ENCODE data around the gene SRRM2.
A peak's percentile ranks its signal among the peaks of the same experiment; 100 is the strongest.

Gene SRRM2

DNA sequence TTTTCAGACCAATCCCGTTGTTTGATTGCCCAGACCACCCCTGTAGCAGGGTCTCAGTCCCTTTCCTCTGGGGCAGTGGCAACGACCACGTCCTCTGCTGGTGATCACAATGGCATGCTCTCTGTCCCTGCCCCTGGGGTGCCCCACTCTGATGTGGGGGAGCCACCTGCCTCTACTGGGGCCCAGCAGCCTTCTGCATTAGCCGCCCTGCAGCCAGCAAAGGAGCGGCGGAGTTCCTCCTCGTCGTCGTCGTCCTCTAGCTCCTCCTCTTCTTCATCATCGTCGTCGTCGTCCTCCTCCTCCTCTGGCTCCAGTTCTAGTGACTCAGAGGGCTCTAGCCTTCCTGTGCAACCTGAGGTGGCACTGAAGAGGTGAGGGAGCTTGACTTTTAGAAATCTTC, 15.5 kb downstream of the SRRM2 start:
- Histone ChIP-seq H3K27me3 (ENCODE audit: control insufficient read depth, insufficient read depth, low read length) (no peaks in the 10 kb centered on the region), H3K4me3 (ENCODE audit: low read length) (no peak overlapping the region), H3K4me1 (ENCODE audit: control insufficient read depth, insufficient read depth, low read length) (peaks cover 51% of the 10 kb centered on the region), H3K9me3 (replicated peaks; ENCODE audit: low read length) (no peaks in the 10 kb centered on the region), H3K36me3 (ENCODE audit: insufficient read depth, low read length) (peaks cover 98% of the 10 kb centered on the region), H3K9ac (ENCODE audit: low read depth, low read length) (no peak overlapping the region), H3K4me2 (ENCODE audit: low read length) (peak overlapping the region; percentile 17)

DNA sequence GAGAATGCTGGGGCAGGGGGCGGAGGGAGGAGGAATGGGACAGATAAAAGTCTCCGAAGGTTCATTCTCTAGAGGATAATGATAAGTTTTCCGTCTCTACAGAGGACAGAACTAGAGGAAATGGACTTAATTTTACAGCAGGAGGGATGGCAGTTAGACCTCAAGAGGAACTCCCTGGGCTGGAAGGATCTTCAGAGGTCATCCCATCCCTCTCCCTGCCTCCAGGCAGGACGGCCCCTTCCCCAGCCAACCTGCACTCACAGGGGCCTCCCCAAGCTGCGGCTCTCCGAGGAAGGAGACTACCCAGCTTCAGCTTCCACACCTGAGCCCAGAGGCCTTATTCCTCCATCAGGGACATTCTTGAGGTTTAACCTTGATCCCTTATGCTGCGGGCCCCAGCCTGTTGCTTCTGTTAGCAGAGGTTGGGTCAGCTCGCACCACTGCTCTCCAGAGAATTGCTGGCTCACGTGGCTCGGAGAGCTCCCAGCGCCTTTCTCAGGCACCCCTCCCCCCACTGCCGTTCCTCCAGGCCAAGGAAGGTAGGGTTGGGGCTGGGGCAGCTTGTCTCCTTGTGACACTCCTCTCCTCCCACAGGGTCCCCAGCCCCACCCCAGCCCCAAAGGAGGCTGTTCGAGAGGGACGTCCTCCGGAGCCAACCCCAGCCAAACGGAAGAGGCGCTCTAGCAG, 16.1 kb downstream of the SRRM2 start:
- Histone ChIP-seq H3K4me3 (ENCODE audit: low read length) (no peak overlapping the region), H3K9ac (ENCODE audit: low read depth, low read length) (no peak overlapping the region), H3K9me3 (replicated peaks; ENCODE audit: low read length) (no peaks in the 10 kb centered on the region), H3K36me3 (ENCODE audit: insufficient read depth, low read length) (peaks cover 98% of the 10 kb centered on the region), H3K4me1 (ENCODE audit: control insufficient read depth, insufficient read depth, low read length) (peaks cover 57% of the 10 kb centered on the region), H3K4me2 (ENCODE audit: low read length) (no peak overlapping the region), H3K27me3 (ENCODE audit: control insufficient read depth, insufficient read depth, low read length) (no peaks in the 10 kb centered on the region)

DNA sequence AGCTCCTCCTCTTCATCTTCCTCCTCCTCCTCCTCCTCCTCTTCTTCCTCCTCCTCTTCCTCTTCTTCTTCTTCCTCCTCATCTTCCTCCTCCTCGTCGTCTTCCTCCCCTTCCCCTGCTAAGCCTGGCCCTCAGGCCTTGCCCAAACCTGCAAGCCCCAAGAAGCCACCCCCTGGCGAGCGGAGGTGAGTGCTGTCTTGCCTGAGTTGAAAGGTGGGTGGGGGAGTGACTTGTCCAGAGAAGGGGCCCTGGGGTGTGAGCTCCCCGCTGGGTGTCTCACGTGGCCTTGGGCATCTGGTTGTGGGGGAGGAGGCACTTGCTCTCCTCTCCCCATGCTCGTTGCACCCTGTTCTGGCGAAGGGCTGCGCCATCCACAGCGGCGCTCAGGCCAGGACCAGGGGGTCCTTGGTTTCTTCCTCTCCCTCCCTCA, 16.7 kb downstream of the SRRM2 start:
- Histone ChIP-seq H3K4me3 (ENCODE audit: low read length) (no peak overlapping the region), H3K4me1 (ENCODE audit: control insufficient read depth, insufficient read depth, low read length) (peaks cover 62% of the 10 kb centered on the region), H3K4me2 (ENCODE audit: low read length) (peak overlapping the region; percentile 5), H3K36me3 (ENCODE audit: insufficient read depth, low read length) (peaks cover 98% of the 10 kb centered on the region), H3K9ac (ENCODE audit: low read depth, low read length) (peak overlapping the region; percentile 2), H3K9me3 (replicated peaks; ENCODE audit: low read length) (no peaks in the 10 kb centered on the region), H3K27me3 (ENCODE audit: control insufficient read depth, insufficient read depth, low read length) (no peaks in the 10 kb centered on the region)

DNA sequence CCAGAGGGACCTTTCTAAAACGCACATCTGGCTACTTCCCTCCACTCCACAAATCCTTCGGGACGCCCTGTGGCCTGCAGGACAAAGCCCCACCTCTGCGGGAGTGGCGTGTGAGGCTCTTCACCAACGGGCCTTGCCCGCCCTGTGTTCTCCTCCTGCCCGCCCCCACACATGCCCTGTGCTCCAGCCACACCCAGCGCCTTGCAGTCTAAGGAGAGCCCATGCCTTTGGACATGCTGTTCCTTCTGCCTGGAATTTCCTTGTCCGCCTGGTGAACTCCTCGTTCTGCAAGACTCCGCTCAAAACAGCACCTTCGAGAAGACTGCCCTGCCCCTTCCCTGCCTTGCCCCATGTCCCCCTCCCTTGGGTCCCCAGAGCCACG, 17.2 kb downstream of the SRRM2 start:
- H3K27me3 ChIP-seq (ENCODE audit: control insufficient read depth, insufficient read depth, low read length) = no peaks in the 10 kb centered on the region
- peaks cover 67% of the 10 kb centered on the region for H3K4me1 ChIP-seq (ENCODE audit: control insufficient read depth, insufficient read depth, low read length)
- H3K36me3 ChIP-seq (ENCODE audit: insufficient read depth, low read length) = peaks cover 98% of the 10 kb centered on the region
- H3K9me3 ChIP-seq (replicated peaks; ENCODE audit: low read length) = no peaks in the 10 kb centered on the region
- H3K4me2 ChIP-seq (ENCODE audit: low read length) = peak overlapping the region; percentile 5
- no peak overlapping the region for H3K4me3 ChIP-seq (ENCODE audit: low read length)
- H3K9ac ChIP-seq (ENCODE audit: low read depth, low read length) = no peak overlapping the region

DNA sequence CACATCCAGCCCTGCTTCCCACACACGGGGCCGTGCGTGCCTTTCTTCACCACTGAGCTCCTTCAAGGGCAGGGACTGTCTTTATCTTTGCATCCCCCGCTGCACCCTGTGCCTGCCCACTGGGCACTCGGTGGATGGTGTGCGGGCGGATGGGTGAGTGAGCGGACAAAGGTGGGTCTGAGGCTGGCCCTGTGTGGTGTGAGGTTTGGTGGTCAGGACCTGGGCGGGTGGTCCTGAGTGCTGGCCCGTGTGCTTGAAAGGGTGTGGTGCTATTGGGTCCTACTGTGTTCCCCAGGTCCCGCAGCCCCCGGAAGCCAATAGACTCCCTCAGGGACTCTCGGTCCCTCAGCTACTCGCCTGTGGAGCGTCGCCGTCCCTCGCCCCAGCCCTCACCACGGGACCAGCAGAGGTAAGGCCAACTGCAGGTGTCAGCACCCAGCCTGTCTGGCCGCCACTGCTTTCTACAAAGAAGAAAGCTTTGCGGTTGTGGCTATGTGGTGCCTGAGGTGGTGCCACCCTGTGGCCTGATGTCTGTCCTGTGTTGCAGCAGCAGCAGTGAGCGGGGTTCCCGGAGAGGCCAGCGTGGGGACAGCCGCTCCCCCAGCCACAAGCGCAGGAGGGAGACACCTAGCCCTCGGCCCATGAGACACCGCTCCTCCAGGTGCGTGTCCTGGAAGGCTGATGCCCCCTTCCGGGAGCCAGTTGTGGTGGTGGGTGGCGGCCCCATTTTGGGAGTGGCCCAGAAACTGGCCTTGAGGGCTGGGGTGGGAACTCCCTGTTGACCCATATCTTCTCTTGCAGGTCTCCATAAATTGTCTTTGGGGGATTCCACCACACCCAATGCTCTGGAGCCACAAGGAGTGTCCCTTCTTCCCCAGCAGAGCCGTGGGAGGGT, 17.9 kb downstream of the SRRM2 start:
- Histone ChIP-seq H3K9ac (ENCODE audit: low read depth, low read length) (no peak overlapping the region), H3K4me3 (ENCODE audit: low read length) (no peak overlapping the region), H3K27me3 (ENCODE audit: control insufficient read depth, insufficient read depth, low read length) (no peaks in the 10 kb centered on the region), H3K36me3 (ENCODE audit: insufficient read depth, low read length) (peaks cover 97% of the 10 kb centered on the region), H3K4me2 (ENCODE audit: low read length) (peak overlapping the region; percentile 5), H3K9me3 (replicated peaks; ENCODE audit: low read length) (no peaks in the 10 kb centered on the region), H3K4me1 (ENCODE audit: control insufficient read depth, insufficient read depth, low read length) (peaks cover 73% of the 10 kb centered on the region)

DNA sequence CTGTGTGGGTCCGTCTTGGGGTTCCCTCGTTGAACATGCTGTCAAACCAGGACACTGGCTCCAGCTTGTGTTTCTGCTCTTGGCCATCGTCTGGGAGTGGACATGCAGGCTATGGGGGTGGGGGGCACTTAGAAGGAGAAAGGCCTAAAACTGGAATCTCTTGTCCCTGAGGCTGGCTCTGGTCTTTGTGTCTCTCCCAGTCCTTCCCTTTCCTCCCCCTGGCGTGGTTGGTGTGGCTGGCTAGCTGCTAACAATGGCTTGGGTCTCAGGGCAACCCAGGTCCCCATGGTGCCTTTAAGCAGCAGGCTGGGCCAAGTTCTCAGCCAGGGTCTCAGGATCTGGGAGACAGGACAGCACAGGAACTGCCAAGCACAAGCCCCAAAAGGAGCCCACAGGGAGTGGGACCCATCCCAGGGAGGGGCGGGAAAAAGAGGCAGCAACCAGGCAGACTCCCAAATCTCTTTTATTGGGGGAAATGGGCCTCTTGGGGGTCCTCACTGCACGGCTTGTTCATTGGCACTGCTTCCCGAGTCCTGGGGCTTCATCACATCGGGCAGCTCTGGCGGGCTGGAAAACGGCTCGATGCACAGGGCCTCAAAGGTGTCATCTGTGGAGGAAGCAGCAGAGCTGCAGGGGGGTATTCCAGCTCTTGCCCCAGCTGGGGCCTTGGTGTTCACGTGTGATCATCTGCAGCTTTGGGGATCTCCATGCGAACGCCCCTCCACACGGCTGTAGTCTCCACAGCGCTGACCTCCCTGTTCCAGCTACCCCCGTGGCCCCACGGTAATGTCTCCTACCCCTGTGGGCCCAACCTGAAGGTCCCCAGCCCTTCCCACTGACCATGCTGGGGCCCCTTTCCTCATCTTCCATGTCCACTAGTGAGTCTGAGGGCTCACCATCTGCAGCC, 19.3 kb downstream of the SRRM2 start:
- Histone ChIP-seq H3K9me3 (replicated peaks; ENCODE audit: low read length) (no peaks in the 10 kb centered on the region), H3K4me1 (ENCODE audit: control insufficient read depth, insufficient read depth, low read length) (peaks cover 81% of the 10 kb centered on the region), H3K4me2 (ENCODE audit: low read length) (no peak overlapping the region), H3K36me3 (ENCODE audit: insufficient read depth, low read length) (peaks cover 83% of the 10 kb centered on the region), H3K27me3 (ENCODE audit: control insufficient read depth, insufficient read depth, low read length) (no peaks in the 10 kb centered on the region), H3K9ac (ENCODE audit: low read depth, low read length) (no peak overlapping the region), H3K4me3 (ENCODE audit: low read length) (no peak overlapping the region)

DNA sequence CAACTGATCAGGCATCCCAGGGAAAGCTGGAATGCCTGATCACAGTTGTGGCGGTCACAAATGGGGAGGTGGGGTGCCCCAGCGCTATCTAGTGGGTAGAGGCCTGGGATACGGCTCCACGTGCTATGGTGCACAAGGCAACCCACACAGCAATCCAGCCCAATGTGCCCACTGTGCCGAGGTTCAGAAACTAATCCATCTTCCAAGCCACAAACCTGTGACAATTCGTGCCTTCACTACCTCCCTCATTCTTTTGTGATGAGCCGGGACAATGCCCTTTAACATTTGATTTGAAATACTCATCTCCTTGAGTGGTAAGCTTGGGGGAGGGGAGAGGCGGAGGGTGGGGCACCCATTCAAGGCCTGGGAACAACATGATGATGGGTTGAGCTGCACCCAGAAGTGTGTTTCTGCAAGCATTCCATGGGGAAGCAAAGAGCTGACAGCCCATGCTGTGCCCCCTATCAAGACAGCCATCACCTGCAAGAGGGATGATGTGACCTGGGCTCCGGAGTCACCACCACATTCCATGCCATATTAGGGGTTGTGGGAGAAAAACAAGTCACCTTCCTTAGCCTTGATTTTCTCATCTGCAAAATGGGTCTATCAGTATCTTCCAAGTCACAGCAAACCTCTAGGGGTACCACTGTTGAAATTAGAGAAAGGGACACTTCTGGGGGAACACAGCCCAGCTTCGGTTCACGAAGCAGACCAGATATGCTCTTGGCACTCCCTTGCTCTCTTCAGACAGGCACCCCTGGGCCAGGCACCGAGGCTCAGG, 20.9 kb downstream of the SRRM2 start:
- H3K27me3 ChIP-seq (ENCODE audit: control insufficient read depth, insufficient read depth, low read length) = no peaks in the 10 kb centered on the region
- peaks cover 66% of the 10 kb centered on the region for H3K36me3 ChIP-seq (ENCODE audit: insufficient read depth, low read length)
- H3K9me3 ChIP-seq (replicated peaks; ENCODE audit: low read length) = no peaks in the 10 kb centered on the region
- peaks cover 70% of the 10 kb centered on the region for H3K4me1 ChIP-seq (ENCODE audit: control insufficient read depth, insufficient read depth, low read length)
- H3K4me3 ChIP-seq (ENCODE audit: low read length) = no peak overlapping the region
- H3K9ac ChIP-seq (ENCODE audit: low read depth, low read length) = peak overlapping the region; percentile 18
- no peak overlapping the region for H3K4me2 ChIP-seq (ENCODE audit: low read length)

DNA sequence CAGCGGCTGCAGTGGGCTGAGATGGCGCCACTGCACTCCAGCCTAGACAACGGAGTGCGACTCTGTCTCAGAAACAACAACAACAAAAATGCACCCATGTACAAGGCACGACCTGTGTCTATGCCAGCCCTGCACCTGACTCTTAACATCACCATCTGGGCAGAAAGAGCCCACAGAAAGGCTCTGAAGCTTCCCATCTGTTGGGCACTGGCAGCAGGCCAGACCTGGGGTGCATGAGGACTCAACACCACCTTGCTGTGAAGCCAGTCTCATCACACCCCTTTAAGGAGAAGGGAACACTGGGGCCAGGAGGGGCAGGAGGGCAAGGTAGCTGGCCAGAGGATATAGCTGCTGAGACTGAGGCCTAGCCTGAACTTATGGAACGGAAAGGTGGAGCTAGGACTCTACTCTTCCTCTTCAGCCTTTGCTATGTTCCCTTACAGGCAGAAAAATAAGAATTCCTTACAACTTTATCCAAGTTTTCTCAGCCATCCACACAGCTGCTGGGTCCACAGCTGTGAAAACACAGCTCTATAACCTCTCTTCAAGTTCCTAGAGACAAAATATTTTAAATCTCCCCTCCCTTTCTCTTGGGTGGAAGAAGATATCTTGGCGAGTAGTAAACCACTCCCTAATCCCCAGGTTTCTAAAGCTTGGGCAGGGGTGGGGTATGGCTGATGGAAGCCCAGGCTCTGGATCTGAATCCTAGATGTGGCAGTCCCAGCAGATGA, 21.9 kb downstream of the SRRM2 start:
- H3K27me3 ChIP-seq (ENCODE audit: control insufficient read depth, insufficient read depth, low read length) = no peaks in the 10 kb centered on the region
- peaks cover 57% of the 10 kb centered on the region for H3K36me3 ChIP-seq (ENCODE audit: insufficient read depth, low read length)
- H3K4me1 ChIP-seq (ENCODE audit: control insufficient read depth, insufficient read depth, low read length) = peaks cover 64% of the 10 kb centered on the region
- H3K4me2 ChIP-seq (ENCODE audit: low read length) = peak overlapping the region; percentile 47
- no peak overlapping the region for H3K4me3 ChIP-seq (ENCODE audit: low read length)
- H3K9me3 ChIP-seq (replicated peaks; ENCODE audit: low read length) = no peaks in the 10 kb centered on the region
- H3K9ac ChIP-seq (ENCODE audit: low read depth, low read length) = peak overlapping the region; percentile 29

DNA sequence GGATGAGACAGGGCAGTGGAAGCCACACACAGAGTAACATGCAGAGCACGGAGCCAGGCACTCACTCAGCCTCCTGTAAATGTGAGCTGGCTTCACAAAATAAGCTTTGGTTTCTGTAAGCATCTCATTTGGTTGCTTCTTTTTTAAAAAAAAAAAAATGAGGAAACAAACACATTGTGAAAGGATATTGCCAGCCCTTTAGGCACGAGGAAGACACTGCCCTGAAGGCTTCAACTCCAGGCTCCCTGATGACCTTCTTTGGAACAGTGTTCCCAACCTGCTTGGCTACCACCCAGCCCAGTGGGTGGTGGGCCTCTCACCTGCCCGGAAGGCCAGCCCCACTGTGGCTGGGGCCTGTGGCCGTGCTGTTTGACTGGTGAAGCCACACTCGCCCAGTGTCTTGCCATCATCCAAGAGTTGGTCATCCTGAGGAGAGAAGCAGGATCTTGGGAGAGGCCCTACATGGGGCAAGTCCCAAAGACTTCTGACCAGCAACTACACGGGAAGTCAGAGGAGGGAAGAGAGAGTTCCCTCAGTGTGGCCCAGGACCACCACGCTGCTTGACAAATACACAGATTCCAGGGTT, 22.8 kb downstream of the SRRM2 start:
- H3K27me3 ChIP-seq (ENCODE audit: control insufficient read depth, insufficient read depth, low read length) = no peaks in the 10 kb centered on the region
- peak overlapping the region; percentile 95 for H3K4me2 ChIP-seq (ENCODE audit: low read length)
- peak overlapping the region; percentile 96 for H3K9ac ChIP-seq (ENCODE audit: low read depth, low read length)
- no peaks in the 10 kb centered on the region for H3K9me3 ChIP-seq (replicated peaks; ENCODE audit: low read length)
- peaks cover 48% of the 10 kb centered on the region for H3K36me3 ChIP-seq (ENCODE audit: insufficient read depth, low read length)
- H3K4me3 ChIP-seq (ENCODE audit: low read length) = peak overlapping the region; percentile 94
- H3K4me1 ChIP-seq (ENCODE audit: control insufficient read depth, insufficient read depth, low read length) = peaks cover 55% of the 10 kb centered on the region
